GM21526 (cell line): ENCODE measurements around the gene ADAM23.

Experiments used
- ATAC-seq: cut with Tn5 transposase; IDR thresholded peaks from one replicate; pipeline ENCODE4 v1.9.1; 2021; ENCODE audit warnings: moderate library complexity; ENCODE audit not compliant: unreplicated experiment, low FRiP score

ADAM23 gene

DNA sequence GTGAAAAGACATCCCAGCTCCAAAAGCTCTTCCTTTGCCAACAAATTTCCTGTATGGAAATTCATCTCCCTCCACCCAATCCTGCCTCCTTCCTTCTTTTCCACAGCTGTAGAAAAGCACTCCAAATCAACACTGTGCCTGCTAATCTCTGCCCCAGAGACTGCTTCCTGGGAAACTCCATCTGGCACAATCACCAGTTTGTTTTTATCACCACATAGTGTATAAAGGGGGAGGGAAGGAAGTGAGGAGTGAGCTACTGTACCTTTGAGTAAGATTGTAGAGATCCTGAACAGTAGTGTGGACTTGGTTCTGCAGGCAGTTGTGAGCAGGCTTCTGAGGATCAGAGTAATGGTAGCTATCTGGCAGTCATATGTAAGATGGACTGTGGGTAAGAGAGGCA is 184.3 kb downstream of the ADAM23 start:
- ATAC-seq: no peak

DNA sequence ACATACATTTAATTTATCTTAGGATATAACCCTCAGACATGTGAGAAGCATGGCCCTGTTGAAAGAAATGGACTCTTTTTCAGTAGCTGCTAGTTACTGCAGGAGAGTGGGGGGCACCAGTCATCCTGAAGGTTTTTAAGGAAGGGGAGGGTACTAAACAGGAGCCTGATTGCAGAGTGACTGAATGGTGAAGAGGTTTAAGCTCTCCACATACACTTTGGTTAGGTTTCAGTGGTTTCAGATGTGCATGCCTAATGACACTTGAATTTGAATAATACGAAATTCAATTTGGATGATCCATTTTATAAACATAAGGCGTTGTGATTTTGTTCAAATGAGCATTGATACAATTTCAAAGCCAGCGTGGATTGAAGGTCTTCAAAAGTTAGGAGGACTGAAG is 188.0 kb downstream of the ADAM23 start:
- no peak for ATAC-seq

DNA sequence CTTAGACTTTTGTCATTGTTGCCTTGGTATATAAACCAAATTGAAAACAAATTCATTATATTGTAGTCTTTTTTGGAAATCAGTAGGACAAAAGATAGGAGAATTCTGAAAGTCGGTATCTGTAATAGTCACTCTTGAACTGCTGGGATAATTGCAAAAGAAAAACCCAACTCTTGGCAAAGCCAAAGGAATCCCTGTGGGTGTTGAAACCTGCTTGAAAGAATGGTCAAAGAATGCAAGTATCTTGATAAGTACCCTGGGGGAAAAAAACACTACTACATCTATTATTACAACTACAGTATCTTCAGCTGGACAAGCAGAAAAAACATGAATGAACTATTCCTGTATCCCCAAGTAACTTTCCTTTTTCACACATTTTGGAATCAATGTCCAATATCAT is 191.7 kb downstream of the ADAM23 start:
- no peak for ATAC-seq

DNA sequence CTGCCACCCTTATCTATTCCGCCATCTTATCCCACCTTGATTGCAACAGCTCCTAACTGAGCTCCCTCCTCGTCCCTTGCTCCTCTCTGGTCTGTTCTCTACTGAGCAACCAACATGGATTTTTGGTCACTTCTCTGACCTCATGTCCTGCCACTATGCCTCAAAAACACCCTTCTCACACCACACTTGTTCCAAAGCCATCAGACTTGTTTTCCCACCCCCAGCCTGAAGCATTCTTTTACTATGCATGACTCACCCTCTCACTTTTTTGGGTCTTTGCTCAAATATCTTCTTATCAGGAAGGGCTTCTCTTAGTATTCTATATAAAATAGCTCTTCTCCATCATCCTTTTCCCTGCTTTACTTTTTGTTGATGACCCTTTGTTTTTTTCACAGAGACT is 196.3 kb downstream of the ADAM23 start:
- ATAC-seq: no peak

DNA sequence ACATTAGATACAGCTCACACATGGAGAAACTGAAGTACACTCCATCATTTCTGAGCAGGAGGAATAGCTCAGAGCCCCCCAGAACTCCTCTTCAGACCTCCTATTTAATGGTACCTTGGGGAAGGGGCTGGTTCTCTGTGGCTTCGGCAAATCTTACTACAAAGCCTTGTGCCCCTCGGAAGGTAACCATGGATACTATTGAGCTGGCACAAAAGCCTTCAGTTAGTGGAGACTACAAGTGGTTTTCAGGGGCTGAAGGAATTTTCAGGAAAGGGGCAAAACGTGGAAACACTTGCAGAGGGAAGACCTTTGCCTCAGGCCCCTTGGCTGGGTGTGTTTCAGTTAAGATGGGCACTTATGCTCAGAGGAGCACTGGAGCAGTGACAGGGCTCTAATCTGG is 197.9 kb downstream of the ADAM23 start:
- no peak for ATAC-seq

DNA sequence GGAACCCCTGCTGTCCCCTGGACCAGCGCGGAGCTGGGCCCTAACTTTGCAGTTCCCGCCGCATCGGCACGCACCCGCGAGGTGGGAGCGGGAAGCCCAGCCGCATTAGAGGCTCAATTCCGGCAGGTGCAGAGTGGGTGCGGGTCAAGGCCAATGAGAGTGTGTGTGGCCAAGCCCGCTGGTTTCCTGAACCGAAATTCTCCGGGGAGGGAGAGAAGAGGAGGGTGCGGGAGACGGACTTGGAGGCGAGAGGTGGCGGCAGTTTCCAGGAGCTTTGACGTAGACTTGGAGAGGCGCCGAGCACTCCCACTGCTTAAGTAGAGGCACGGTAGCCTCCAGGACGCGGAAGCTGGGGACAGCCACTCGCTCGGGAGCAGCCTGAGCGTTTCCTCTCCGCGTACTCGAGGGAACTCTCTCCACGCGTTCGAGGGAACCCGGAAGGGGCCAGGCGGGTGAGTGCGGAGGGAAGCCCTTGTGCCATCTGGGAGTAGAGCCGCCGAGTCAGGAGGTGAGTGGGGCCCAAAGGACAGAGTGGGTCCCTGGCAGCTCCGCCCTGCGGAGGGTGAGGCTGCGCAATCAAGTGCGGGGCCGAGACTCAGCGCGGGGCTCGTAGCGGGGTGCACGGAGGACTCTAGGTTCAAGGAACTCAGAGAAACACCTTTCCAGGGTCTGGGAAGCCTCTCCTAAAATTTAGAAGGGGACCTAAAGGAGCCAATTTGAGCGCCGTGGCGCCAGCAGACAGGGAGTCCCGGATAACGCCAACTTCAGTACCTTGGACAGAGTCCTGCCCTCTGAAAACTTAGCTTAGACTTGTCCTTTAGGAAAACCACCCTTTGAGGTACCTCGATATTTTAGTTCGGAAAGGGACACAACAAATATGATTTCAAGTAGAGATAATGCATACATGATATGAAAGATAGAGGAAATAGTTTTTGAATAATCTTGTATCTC is 199.0 kb downstream of the ADAM23 start, which contains the start of gene FAM237A:
FAM237A (plus strand) TSS at position 413 of the 951 bp plus-strand sequence. CDS start 1,750 bp downstream, outside the sequence.
- no peak for ATAC-seq

DNA sequence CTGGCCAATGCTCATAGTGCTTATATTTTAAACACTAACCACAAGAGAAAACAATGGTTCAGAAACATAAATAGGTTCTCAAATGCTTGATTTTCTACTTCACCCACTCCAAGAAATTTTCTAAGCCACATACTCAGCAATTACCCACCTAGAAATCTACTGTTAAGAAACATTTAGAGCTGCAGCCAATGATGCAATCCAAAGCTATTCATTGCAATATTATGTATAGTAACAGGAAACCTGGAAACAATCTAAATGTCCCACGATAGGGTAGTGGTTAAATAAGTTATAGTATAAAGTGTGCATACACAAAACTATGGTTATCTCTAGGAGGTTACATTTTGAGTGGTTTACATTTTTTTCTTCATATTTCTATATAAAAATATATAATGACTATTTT is 204.7 kb downstream of the ADAM23 start:
- ATAC-seq: no peak

DNA sequence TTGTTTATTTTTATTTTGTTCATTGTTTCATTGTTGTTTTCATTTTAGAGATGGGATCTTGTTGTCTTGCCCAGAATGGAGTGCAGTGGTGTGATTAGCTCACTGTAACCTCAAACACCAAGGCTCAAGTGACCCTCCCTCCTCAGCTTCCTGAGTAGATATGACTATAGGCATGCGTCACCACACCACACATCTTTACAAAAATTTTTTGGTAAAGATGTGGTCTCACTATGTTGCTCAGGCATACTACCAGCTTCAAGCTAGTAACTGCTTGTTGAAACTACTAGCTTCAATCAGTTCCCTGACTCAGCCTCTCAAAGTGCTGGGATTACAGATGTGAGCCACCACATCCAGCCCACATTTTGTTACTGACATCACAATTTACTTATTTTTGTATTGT is 213.8 kb downstream of the ADAM23 start:
- no peak for ATAC-seq

DNA sequence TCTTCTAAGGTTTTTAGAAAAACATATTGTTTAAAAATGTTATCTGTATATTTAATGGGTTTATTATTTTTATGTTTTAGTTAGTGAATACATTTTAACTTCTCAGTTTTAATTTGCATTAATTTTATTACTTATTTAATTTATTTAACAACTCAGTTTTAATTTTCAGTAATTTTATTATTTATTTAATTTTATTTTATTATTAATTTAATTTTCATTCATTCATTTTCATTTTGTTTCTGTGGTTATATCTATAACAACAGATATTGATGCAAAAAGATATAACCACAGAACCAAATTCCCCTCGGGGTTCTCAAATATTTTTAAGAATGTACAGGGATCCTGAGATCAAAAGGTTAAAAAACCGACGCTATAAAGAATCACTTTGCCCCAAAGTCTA is 221.9 kb downstream of the ADAM23 start:
- no peak for ATAC-seq
